A375 (cell line): ENCODE results near the gene PDLIM1. TPM values are rescaled to one million over a fixed set of nuclear protein-coding genes. Genes with fewer than 3 reads are reported as not detected.

Experiments
- total RNA-seq: library from RNA; depleted of rRNA; stranded (reverse); fragments of >200 nt; shearing (Covaris generic); gene quantifications from 2 replicates; pipeline ENCODE4 v1.2.3, GENCODE V29; 2014; rRNA removed

The PDLIM1 gene, protein sequence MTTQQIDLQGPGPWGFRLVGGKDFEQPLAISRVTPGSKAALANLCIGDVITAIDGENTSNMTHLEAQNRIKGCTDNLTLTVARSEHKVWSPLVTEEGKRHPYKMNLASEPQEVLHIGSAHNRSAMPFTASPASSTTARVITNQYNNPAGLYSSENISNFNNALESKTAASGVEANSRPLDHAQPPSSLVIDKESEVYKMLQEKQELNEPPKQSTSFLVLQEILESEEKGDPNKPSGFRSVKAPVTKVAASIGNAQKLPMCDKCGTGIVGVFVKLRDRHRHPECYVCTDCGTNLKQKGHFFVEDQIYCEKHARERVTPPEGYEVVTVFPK
- 11.4 and 11.6 TPM in 2 replicates for total RNA-seq

DNA sequence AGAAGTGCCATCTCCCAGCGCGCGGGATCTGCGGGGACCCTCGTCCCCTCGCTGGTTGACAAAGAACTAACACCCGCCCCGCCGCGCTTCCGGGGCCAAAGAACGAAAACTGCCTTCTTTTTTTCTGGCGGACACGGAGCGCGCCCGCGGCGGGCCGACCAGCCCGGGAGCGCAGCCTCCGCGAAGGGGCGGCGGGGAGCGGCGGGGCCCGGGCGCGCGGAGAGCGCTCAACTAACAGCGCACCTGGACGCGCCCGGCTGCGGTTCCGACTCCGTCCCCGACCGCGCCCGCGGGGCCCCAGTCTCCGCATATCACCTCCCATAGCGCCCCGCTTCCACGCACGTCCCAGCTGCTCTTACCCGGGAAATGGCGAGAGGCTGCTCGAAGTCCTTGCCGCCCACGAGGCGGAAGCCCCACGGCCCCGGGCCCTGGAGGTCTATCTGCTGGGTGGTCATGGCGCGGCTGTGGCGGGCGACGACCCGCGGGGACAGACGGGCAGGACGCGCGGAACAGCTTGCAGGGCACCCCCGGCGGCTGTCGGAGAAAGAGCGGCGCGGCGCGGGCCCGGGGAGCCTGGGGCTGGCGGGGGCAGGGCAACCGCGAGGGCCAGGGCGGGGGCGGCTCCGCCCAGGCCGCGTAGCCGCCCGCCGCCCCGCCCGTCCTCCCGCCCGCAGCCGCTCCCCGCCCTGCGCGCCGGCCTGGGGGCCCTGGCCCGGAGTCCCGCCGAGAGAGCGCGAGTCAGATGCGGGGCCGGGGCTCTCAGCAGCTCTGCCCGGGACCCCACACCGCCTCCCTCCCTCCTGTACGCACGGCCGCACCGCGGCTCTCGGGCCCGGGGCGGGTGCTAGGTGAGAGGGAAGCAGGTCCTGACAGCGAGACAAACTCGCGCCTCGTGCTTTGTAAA, at the start of gene PDLIM1:
Gene PDLIM1 (minus strand): TSS at position 543 of the 904 bp plus-strand sequence. CDS start 88 bp downstream, at position 455.

GRCh38 chr10:95193944-95194343, 96.9 kb downstream of the PDLIM1 start, which contains the start of gene ACSM6:
ACSM6 (plus strand) TSS chr10:95194238; CDS start chr10:95194486, 248 bp downstream.

Other genes starting within 250 kb of the PDLIM1 start
- gene CYP2C8, start 221.5 kb downstream of the PDLIM1 start, total RNA-seq: not detected in 2 replicates
- gene ACSM6, start 96.8 kb downstream of the PDLIM1 start, total RNA-seq: not detected in 2 replicates